ENCODE measurements around the gene KCTD2.

Gene KCTD2

DNA sequence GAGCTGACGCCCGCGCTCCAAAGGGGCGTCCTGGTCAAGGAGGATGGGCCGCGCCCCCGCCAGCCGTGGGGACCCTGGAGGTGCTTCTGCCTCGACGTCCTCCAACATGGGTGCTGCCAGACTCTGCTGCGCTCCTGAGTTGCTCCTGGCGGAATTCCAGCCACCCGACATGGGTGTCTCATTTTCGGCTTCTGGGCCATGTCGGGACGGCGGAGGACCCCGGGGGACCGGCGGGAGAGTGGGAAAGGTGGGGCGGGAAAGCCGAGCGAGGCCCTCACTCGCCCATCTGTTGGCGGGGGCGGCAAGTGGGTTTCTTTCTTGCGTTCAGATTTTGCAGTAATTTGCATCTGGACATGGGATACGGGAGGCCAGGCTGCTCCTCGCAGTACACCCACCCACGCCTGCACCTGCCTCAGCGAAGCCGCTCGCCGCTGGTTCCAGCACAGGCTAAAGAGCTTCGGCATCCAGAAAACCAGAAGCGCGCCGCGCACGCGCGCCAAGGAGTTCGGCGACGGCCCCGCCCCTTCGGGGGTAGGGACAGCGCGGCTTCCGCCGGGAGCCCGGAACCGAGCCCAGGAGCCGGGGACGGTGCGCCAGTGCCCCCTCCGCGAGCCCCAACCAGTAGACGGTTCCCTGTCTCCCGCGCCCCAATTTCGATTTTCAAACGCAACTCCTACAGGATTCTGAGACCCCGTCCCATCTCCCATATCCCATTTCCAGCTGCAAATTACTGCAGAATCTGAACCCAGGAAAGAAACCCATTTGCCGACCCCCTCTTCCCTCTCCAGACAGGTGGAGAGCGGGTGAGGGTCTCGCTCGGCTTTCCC, 62.6 kb downstream of the KCTD2 start, which contains the start of gene ARMC7:
Gene ARMC7, plus strand, starts transcription at position 563 of the 827 bp plus-strand sequence. CDS start 320 bp downstream, outside the sequence.
- H3K27me3 ChIP-seq: peaks cover 16% of the 10 kb centered on the region
- H3K27ac ChIP-seq: peak within 1 kb of the TSS; percentile 33
- H3K9ac ChIP-seq: peak within 1 kb of the TSS; percentile 74
- no peak for TF ChIP-seq Cebpa-rat (IDR thresholded peaks at IDR 0.05)
- H3K4me2 ChIP-seq: peak within 1 kb of the TSS; percentile 100
- peak within 1 kb of the TSS; percentile 75 for H3K4me3 ChIP-seq
- peaks cover 43% of the 10 kb centered on the region for H3K4me1 ChIP-seq
- no peaks in the 10 kb centered on the region for H3K9me3 ChIP-seq
- H4K20me1 ChIP-seq: peaks cover 8% of the 10 kb centered on the region
- H3K36me3 ChIP-seq: no peaks in the 10 kb centered on the region

DNA sequence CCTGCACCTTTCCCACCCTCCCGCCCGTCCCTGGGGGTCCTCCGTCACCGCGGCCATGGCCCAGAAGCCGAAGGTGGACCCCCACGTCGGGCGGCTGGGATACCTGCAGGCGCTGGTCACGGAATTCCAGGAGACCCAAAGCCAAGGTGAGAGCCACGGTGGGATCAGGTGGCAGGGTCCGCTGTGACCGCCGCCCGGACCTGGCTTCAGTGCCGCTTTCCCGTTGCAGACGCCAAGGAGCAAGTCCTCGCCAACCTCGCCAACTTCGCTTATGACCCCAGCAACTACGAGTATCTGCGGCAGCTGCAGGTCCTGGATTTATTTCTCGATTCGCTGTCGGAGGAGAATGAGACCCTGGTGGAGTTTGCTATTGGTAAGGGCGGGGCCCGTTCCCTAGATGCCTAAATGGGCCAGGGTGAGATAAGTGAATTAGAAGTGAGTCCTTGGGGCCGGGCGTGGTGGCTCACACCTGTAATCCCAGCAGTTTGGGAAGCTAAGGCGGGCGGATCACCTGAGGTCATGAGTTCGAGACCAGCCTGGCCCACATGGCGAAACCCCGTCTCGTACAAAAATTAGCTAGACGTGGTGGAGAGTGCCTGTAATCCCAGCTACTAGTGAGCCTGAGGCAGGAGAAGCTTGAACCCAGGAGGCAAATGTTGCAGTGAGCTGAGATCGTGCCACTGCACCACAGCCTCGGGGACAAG, 63.4 kb downstream of the KCTD2 start:
- Histone ChIP-seq H3K4me2 (peak overlapping the region; percentile 100), H3K4me3 (peak overlapping the region; percentile 75)

DNA sequence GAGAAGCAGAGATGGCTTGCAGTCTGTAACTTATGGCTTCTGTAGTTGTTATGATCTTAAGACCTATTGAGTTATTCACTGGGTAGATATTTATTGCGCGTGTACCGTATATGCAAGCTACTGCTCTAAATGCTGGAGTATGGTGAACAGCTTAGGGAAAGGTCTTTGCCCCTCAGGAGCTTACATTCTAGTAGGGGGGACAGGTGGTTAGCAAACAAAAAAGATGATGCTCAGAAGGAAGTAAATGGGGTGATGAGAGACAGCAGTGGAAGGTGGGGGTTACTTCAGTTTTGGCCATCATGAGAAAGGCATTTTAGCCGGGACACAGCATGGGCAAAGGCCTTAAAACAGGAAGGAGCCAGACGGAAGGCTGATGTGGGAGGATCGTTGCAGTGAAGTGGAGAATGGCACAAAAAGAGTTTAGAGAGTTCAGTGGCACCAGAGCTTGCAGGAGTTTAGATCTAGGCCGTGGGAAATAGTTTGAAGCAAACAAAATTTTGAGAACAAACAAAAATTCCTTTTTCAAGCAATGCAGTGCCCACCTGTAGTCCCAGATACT, 64.8 kb downstream of the KCTD2 start:
- H3K4me2 ChIP-seq: peak overlapping the region; percentile 100
- no peaks in the 10 kb centered on the region for H3K9me3 ChIP-seq
- peaks cover 24% of the 10 kb centered on the region for H4K20me1 ChIP-seq
- no peak for TF ChIP-seq Cebpa-rat (IDR thresholded peaks at IDR 0.05)
- no peak overlapping the region for H3K27ac ChIP-seq
- H3K4me1 ChIP-seq: peaks cover 66% of the 10 kb centered on the region
- H3K9ac ChIP-seq: no peak overlapping the region
- no peak overlapping the region for H3K4me3 ChIP-seq
- peaks cover 16% of the 10 kb centered on the region for H3K27me3 ChIP-seq
- H3K36me3 ChIP-seq: peaks cover 7% of the 10 kb centered on the region; the same call in 1 of the 2 replicates

More for the DNA sequence above, 63.4 kb downstream of the KCTD2 start:
- Histone ChIP-seq H3K9ac (peak overlapping the region; percentile 74), H4K20me1 (peaks cover 9% of the 10 kb centered on the region), H3K9me3 (no peaks in the 10 kb centered on the region), H3K36me3 (peaks cover under 1% of the 10 kb centered on the region; the same call in 1 of the 2 replicates), H3K27me3 (peaks cover 16% of the 10 kb centered on the region), H3K27ac (no peak overlapping the region), H3K4me1 (peaks cover 51% of the 10 kb centered on the region)
- TF ChIP-seq Cebpa-rat (IDR thresholded peaks at IDR 0.05): no peak

DNA sequence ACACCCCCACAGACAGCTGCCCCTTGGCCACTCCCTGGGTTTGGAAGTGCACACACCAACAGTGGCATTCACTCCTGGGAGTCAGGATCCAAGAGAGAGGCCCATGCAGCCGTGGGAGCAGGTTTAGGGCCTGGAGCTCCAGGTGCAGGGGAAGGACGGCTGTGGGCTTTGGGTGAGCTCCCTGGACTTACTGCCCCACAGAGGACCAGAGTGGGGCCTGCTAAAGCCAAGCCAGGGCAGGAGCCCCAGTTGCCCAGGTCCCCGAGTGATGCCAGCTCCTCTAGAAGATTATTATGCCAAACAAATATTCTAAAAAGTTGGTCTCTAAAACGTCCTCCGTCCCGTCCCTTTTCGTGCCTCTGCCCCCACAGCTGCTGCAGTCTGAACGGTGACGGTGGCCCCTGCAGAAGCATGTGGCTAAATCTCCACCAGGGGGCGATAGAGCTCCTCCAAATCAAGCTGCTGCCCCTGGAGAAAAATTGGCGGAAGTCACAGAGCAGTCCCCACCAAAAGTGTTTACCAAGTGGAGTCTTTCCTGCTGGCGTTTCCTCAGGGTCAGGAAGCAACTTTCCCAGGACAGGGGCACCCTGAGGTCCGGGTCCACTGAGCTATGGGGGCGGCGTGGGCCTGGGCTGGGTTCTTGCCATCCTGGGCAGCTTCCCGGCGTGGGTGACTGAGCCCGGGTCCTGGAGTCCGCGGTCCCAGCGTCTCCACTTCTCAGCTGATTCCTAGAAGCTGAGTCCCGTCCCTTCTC, 67.0 kb downstream of the KCTD2 start:
- Histone ChIP-seq H3K9me3 (no peaks in the 10 kb centered on the region), H3K4me2 (peak overlapping the region; percentile 96), H3K36me3 (peaks cover 16% of the 10 kb centered on the region; the same call in 1 of the 2 replicates), H3K27ac (peak overlapping the region; percentile 63; the same call in 1 of the 2 replicates), H3K4me3 (peak overlapping the region; percentile 65), H3K9ac (peak overlapping the region; percentile 76), H3K4me1 (peaks cover 77% of the 10 kb centered on the region), H4K20me1 (peaks cover 45% of the 10 kb centered on the region), H3K27me3 (peaks cover 5% of the 10 kb centered on the region)
- no peak for TF ChIP-seq Cebpa-rat (IDR thresholded peaks at IDR 0.05)

DNA sequence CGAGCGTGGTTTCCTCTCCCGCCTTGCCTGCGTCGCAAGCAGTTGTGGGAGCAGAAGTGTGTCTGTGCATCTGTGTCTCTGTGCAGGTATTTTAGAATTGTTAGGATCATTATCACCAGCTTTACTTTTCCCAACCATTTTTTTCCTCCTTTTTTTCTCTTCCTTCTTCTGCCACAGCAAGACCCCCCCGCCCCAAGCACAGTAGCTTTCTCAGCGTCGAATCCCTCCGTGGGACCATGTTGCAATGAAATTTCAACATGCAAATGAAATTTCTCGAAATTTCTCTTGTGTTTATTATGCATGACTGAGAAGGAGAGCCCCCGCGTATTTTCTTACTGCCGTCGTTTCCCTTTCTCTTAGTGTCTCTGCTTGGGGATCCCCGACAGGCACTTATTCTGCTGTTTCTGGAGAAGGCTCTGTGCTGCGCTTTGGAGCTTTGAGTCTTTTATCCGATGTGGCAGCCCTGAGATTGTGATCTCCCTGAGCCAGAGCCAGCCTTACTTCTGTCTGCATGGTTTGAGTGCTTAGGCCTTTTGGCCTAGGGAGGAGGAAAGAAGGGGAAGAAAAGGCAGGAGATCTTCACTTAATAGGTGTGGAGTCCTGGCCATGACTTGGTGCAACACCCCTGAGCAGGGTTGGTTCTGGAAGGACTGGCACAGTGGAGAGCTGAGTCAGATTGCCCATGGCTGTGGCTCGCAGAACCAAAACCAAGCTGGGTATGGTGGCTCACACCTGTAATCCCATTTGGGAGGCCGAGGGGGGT, 67.7 kb downstream of the KCTD2 start:
- no peaks in the 10 kb centered on the region for H3K9me3 ChIP-seq
- no peaks in the 10 kb centered on the region for H3K27me3 ChIP-seq
- peak overlapping the region; percentile 76 for H3K9ac ChIP-seq
- H3K36me3 ChIP-seq: peaks cover 22% of the 10 kb centered on the region
- peaks cover 47% of the 10 kb centered on the region for H4K20me1 ChIP-seq
- peak overlapping the region; percentile 96 for H3K4me2 ChIP-seq
- peak overlapping the region; percentile 63; the same call in 1 of the 2 replicates for H3K27ac ChIP-seq
- TF ChIP-seq Cebpa-rat (IDR thresholded peaks at IDR 0.05): no peak
- peak overlapping the region; percentile 65 for H3K4me3 ChIP-seq
- peaks cover 72% of the 10 kb centered on the region for H3K4me1 ChIP-seq
